ENCODE results near the gene ITFG1.
"Not testable (repeated sequence)": the region's sequence is repeated elsewhere in the genome, so short reads cannot be mapped to it uniquely, and the experiment has no call there.

GRCh38 chr16:47473004-47473403, 12.1 kb upstream of the ITFG1 start:
- not testable (repeated sequence) for TF ChIP-seq CTCF, POLR2A (IDR thresholded peaks at IDR 0.05)

Data from body of pancreas (tissue), 4 donors.